Stimulated activated CD4-positive, alpha-beta T cell treated with anti-CD3 and anti-CD28 coated beads, Interleukin-1b, Interleukin-23, amount 100 ng/mL, for 48 hours (primary cell): ENCODE measurements around the gene SLC37A4.
"Not testable (repeated sequence)": the region's sequence is repeated elsewhere in the genome, so short reads cannot be mapped to it uniquely, and the experiment has no call there.

Experiments
- DNase-seq: peaks from one replicate; pipeline ENCODE4 v3.0.0-alpha.2; 2020

The SLC37A4 gene

GRCh38 chr11:119030329-119031047 is at the start of gene SLC37A4:
Gene SLC37A4, minus strand, starts transcription at chr11:119030877.
- DNase-seq, result peak; percentile 98

DNA sequence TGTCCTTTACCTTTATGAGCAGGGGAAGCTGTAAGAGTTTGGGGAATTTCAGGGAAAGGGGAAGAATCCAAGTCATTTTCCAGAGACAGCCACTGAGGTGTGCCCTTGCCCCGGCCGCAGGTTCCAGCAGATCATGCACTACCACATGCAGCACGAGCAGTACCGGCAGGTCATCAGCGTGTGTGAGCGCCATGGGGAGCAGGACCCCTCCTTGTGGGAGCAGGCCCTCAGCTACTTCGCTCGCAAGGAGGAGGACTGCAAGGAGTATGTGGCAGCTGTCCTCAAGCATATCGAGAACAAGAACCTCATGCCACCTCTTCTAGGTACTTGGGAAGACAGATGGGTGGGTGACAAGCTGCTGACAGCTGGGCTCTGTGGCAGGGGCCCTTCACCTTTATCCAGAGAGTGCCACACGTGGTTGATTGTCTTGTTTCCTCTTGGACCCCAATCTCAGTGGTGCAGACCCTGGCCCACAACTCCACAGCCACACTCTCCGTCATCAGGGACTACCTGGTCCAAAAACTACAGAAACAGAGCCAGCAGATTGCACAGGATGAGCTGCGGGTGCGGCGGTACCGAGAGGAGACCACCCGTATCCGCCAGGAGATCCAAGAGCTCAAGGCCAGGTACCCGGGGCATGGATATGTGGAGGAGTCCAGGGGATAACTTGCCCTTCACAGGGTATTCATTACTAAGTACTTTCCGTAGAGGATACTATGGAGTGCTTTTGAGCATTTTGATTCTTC is 48.2 kb upstream of the SLC37A4 start:
- DNase-seq, result no peak

DNA sequence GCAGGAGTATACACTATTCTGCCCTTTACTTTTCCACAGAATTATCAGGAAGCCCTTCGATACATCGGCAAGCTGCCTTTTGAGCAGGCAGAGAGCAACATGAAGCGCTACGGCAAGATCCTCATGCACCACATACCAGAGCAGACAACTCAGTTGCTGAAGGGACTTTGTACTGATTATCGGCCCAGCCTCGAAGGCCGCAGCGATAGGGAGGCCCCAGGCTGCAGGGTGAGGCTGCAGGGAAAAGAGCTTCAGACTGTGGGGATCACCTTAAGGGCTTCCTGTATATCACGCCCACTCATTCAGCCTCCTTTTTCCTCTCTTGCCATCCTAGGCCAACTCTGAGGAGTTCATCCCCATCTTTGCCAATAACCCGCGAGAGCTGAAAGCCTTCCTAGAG is 47.2 kb upstream of the SLC37A4 start:
- DNase-seq, result no peak

- peak; percentile 98 for DNase-seq
These were observed 36.9 kb upstream of the SLC37A4 start, which contains the start of gene VPS11 for GRCh38 chr11:119067371-119068222. Gene VPS11, plus strand, starts transcription at chr11:119067818. Its CDS starts 6 bp downstream, at chr11:119067824.

- peak; percentile 35 for DNase-seq
These were observed 34.7 kb upstream of the SLC37A4 start for GRCh38 chr11:119065369-119065768.

DNA sequence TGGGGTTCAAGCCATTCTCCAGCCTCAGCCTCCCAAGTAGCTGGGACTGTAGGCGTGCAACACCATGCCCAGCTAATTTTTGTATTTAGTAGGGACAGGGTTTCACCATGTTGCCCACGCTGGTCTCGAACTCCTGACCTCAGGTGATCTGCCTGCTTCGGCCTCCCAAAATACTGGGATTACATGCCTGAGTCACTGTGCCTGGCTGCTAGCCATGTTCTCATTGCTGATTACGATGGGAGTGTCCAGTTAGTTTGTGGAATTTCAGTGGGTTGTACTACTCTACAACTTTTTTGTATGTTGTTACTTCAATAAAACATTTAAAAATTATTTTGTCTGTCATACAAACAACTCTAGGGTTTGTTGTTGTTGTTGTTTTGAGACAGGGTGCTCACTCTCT is 32.1 kb upstream of the SLC37A4 start:
- DNase-seq, result no peak

- DNase-seq, result no peak
These were observed 30.6 kb upstream of the SLC37A4 start for GRCh38 chr11:119061256-119061655.

DNA sequence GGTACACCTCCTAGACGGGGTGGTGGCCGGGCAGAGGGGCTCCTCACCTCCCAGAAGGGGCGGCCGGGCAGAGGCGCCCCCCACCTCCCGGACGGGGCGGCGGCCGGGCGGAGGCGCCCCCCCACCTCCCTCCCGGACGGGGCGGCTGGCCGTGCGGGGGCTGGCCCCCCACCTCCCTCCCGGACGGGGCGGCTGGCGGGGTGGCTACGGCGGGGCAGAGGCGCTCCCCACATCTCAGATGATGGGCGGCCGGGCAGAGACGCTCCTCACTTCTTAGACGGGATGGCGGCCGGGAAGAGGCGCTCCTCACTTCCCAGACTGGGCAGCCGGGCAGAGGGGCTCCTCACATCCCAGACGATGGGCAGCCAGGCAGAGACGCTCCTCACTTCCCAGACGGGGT is 28.5 kb upstream of the SLC37A4 start:
- DNase-seq, result not testable (repeated sequence)

GRCh38 chr11:119057000-119057769 is 26.5 kb upstream of the SLC37A4 start, which contains the start of gene HYOU1:
Gene HYOU1, minus strand, starts transcription at chr11:119057205. Its CDS starts 1,045 bp downstream, at chr11:119056160.
- peak; percentile 98 for DNase-seq

DNA sequence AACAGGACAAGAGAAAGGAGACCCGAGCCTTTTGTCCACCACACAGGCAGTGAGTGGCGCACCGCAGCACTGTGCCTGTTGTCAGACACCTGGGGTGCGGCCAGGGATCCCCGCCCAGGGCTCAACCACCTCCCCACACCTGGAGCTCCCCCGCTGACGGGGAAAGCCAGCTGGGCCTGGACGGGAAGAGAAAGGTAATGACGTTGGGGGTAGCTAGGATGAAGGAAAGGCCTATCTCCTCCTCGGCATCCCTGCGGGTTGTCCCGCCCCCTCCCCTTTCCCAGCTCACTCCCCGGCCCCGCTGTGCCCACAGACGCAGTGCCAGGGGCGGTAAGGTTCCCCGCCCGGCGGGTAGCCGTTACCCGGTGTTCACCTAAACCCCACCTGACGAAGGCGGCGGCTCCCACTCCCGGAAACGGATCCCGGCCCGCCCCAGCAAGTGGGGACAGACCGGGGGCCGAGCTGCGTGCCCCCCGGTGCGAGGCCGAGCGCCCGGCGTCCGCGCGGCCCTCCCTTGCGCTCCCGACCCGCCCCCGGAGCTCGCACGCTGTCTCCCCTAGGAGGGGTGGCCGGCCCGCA is 25.8 kb upstream of the SLC37A4 start:
- peak; percentile 41 for DNase-seq

GRCh38 chr11:119055901-119056300 is 25.2 kb upstream of the SLC37A4 start:
- no peak for DNase-seq

GRCh38 chr11:119054418-119054817 is 23.7 kb upstream of the SLC37A4 start:
- no peak for DNase-seq

DNA sequence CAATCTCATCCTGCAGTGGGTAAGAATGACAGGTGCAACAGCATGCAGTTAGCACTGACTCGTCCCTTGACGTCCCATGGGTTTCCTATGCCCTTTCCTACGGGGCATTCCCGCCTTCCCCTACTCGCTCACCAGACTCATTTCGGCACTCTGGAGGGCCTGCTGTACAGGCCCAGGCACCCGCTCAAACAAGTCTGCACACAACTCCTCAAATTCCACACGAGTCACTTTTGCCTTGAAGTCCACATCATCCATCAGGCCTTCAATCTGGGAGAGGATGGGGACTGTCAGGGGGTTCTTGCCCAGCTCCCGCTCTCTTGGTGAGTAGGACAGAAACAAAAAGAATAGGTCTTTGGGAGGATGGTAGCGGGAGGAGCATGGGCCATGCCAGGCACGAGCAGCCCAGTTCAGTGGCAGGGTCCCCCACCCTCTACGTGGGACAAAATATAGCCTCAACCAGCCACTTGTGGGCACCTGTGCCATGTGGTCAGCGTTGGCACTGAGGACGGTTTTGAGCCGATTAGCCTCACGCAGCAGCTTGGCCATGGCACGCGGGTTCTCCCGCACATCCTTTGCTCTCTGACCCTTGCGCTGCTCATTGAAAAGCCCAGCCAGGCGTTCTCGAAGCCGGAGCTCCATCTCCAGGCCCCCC is 21.6 kb upstream of the SLC37A4 start:
- DNase-seq, result no peak

GRCh38 chr11:119051440-119052162 is 20.9 kb upstream of the SLC37A4 start:
- DNase-seq, result no peak

DNA sequence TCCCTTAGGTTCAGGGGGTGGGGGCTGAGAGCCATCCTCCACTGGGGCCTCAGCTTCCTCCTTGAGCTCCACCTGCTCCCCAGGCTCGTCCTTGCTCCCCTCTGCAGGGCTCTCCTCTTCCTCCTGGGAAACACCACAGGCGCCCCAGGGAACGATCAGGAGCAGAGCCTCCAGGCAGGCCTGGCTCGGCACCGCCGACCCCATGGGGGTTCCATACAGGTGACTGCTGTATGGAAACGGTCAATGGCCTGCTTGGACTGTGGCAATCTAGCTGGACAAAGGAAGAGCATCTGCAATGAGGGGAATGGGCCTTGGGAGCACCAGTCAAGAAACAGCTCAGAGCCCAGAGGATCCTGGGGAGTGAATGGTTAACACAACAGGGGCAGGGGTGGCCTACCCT is 18.4 kb upstream of the SLC37A4 start:
- DNase-seq, result no peak

DNA sequence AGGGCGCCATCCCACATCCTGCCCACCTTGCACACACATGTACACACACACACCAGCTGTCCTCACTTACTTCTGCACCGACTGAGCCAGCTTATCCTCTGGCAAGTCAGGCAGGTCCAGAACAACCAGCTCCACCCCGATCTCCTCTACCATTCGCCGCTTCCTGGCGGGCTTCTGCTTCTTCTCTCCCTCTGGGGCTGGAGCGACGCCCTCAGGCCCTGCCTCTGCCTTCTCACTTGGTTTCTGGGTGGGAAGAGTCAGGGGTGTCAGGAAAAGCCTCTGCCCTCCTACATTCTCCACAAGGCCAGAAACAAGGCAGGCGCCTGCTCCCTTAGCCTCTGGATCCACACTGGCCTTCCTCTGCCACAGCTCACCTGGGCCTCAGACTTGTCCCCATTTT is 18.0 kb upstream of the SLC37A4 start:
- DNase-seq, result no peak

GRCh38 chr11:119047205-119047604 is 16.5 kb upstream of the SLC37A4 start:
- no peak for DNase-seq

GRCh38 chr11:119046489-119046888 is 15.8 kb upstream of the SLC37A4 start:
- no peak for DNase-seq

GRCh38 chr11:119044708-119045107 is 14.0 kb upstream of the SLC37A4 start:
- DNase-seq, result no peak

DNA sequence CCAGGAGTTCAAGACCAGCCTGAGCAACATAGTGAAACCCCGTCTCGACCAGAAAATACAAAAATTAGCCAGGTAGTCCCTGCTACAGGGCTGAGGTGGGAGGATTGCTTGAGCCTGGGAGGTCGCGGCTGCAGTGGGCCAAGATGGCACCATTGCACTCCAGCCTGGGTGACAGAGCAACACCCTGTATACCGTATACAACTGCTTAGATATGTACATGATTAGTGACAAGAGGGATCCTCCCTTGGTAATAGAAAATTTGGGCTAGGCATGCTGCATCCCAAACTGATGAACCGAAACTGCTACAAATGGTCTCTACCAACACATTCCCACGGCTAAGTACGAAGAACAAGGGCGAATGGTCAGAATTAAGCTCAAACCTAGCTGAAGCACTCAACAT is 12.2 kb upstream of the SLC37A4 start:
- no peak for DNase-seq
